Stomach (tissue), 4 donors: ENCODE measurements around the gene OR4K13.

Experiments used
- CTCF ChIP-seq, 7 experiments: fragments of 450-650 bp in 4 of 7; fragments of 200-600 bp in 3 of 7; sonication (generic) in 3 of 7; IDR thresholded peaks; one replicate each; pipeline ENCODE4 v1.5.1; 2016 to 2019; ENCODE audit warnings: antibody characterized with exemption in 7 of 7, control low read depth in 2 of 7, mild to moderate bottlenecking in 1 of 7
- EP300 ChIP-seq: sonication (generic); formaldehyde crosslinking; IDR thresholded peaks from one replicate; pipeline ENCODE4 v1.6.1; 2017; ENCODE audit warnings: antibody characterized with exemption
- POLR2A ChIP-seq, 4 donors: fragments of 450-650 bp; IDR thresholded peaks; one replicate each; pipeline ENCODE4 v1.6.1; 2016; ENCODE audit warnings: antibody characterized with exemption in 4 of 4, control low read depth in 2 of 4, mild to moderate bottlenecking in 1 of 4, moderate library complexity in 1 of 4
- POLR2AphosphoS5 ChIP-seq, 3 donors: sonication (generic); formaldehyde crosslinking; IDR thresholded peaks; one replicate each; pipeline ENCODE4 v1.6.1; 2016; ENCODE audit warnings: antibody characterized with exemption in 3 of 3

DNA sequence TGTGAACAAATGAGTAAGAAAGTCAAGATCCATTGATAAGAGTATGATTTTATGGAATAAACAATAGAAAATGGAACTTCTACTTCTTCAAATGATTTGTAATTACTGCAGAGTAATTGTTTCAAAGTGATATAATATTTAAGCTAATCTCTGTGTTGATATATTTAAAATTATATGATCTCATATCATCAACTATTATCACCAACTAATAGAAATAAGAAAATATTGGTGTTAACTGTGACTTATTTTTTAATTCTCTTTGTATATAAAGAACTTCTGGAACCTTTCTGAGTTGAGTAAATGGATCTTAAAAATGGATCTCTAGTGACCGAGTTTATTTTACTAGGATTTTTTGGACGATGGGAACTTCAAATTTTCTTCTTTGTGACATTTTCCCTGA, 23.9 kb upstream of the OR4K13 start, which contains the start of gene OR4L1:
- TF ChIP-seq CTCF (IDR thresholded peaks at IDR 0.05): no peak
- no peak for TF ChIP-seq POLR2AphosphoS5 (IDR thresholded peaks at IDR 0.05)
- TF ChIP-seq EP300: no peak
- no peak for TF ChIP-seq POLR2A (IDR thresholded peaks at IDR 0.05)
